ENCODE results near the gene SLC34A1. TPM values are rescaled to one million over a fixed set of nuclear protein-coding genes. Genes with fewer than 3 reads are reported as not detected.
"Not testable (repeated sequence)": the region's sequence is repeated elsewhere in the genome, so short reads cannot be mapped to it uniquely, and the experiment has no call there.

SLC34A1 gene, protein sequence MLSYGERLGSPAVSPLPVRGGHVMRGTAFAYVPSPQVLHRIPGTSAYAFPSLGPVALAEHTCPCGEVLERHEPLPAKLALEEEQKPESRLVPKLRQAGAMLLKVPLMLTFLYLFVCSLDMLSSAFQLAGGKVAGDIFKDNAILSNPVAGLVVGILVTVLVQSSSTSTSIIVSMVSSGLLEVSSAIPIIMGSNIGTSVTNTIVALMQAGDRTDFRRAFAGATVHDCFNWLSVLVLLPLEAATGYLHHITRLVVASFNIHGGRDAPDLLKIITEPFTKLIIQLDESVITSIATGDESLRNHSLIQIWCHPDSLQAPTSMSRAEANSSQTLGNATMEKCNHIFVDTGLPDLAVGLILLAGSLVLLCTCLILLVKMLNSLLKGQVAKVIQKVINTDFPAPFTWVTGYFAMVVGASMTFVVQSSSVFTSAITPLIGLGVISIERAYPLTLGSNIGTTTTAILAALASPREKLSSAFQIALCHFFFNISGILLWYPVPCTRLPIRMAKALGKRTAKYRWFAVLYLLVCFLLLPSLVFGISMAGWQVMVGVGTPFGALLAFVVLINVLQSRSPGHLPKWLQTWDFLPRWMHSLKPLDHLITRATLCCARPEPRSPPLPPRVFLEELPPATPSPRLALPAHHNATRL
- total RNA-seq: under 1 TPM; 0.07 to 0.19 TPM

DNA sequence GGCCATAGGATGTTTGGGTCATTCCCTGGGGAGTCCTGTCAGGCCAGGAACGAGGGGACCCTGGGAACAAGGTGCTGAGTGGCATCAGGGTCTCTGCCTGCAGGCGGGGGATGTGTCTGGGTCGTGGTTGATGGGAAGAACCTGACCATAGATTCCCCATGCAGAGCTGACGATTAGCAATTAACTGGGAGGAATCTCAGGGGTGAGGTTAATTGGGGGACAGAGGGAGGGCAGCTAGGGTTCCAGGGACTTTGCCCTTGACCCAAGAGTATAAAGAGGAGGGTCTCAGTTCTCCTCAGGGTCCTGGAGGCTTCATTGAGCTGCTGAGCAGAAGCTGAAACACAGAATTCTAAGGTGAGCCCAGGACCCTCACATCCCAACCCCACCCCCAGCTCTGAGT lies at the start of gene SLC34A1:
Gene SLC34A1 (plus strand): TSS at position 301 of the 400 bp plus-strand sequence. CDS start 1,308 bp downstream, outside the sequence.
- H3K27ac Mint-ChIP-seq: peak within 1 kb of the TSS; percentile 51 to 55

GRCh38 chr5:177334781-177335700 lies 49.2 kb upstream of the SLC34A1 start:
- Mint-ChIP-seq H3K9me3 (no peaks in the 10 kb centered on the region), H3K36me3 (peaks cover 18 to 20% of the 10 kb centered on the region in 2 donors), H3K27ac (peak overlapping the region in 1 of 2 donors; percentile 65)
- ATAC-seq (no peak), DNase-seq (ENCODE audit: low spot score in 2 of 2) (no peak)

More for the DNA sequence above, at the start of gene SLC34A1:
- no peaks in the 10 kb centered on the region for H3K36me3 Mint-ChIP-seq
- DNase-seq (ENCODE audit: low spot score in 2 of 2) (no peak), ATAC-seq (no peak)
- H3K9me3 Mint-ChIP-seq: no peaks in the 10 kb centered on the region

- DNase-seq (ENCODE audit: low spot score in 2 of 2) (no peak), ATAC-seq (no peak)
- Mint-ChIP-seq H3K9me3 (no peaks in the 10 kb centered on the region), H3K27ac (peak overlapping the region; percentile 19 to 65), H3K36me3 (peaks cover 18 to 24% of the 10 kb centered on the region in 2 donors)
These were observed 48.6 kb upstream of the SLC34A1 start for GRCh38 chr5:177335701-177336065.

DNA sequence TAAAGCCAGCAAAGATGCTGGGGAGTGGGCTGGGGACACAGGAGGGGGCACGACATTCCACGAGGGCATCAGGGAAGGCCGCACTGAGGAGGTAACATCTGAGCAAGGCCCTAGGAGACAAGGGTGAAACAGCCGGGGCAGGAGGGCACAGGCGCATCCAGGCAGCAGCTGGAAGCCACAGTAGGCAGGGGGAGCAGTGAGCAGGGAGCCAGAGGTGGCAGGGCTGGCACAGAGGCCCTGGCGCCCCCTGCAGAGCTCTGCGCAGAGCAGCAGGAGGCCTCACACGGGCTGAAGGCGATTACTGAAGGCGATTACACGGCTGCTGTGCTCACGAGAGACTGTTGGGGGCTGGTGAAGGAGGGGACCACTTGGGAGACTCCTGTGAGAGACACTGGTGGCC lies 48.1 kb upstream of the SLC34A1 start:
- H3K27ac Mint-ChIP-seq: peak overlapping the region; percentile 25 to 60
- peak in 1 of 2 donors; percentile 48 for DNase-seq (ENCODE audit: low spot score in 2 of 2)
- no peaks in the 10 kb centered on the region for H3K9me3 Mint-ChIP-seq
- ATAC-seq: peak; percentile 59 to 83
- H3K36me3 Mint-ChIP-seq: peaks cover 18 to 24% of the 10 kb centered on the region in 2 donors

GRCh38 chr5:177336603-177337494 lies 47.4 kb upstream of the SLC34A1 start:
- H3K9me3 Mint-ChIP-seq: no peaks in the 10 kb centered on the region
- H3K27ac Mint-ChIP-seq: peak overlapping the region; percentile 25 to 60
- ATAC-seq: no peak
- peaks cover 22 to 32% of the 10 kb centered on the region in 2 donors for H3K36me3 Mint-ChIP-seq
- no peak for DNase-seq (ENCODE audit: low spot score in 2 of 2)

DNA sequence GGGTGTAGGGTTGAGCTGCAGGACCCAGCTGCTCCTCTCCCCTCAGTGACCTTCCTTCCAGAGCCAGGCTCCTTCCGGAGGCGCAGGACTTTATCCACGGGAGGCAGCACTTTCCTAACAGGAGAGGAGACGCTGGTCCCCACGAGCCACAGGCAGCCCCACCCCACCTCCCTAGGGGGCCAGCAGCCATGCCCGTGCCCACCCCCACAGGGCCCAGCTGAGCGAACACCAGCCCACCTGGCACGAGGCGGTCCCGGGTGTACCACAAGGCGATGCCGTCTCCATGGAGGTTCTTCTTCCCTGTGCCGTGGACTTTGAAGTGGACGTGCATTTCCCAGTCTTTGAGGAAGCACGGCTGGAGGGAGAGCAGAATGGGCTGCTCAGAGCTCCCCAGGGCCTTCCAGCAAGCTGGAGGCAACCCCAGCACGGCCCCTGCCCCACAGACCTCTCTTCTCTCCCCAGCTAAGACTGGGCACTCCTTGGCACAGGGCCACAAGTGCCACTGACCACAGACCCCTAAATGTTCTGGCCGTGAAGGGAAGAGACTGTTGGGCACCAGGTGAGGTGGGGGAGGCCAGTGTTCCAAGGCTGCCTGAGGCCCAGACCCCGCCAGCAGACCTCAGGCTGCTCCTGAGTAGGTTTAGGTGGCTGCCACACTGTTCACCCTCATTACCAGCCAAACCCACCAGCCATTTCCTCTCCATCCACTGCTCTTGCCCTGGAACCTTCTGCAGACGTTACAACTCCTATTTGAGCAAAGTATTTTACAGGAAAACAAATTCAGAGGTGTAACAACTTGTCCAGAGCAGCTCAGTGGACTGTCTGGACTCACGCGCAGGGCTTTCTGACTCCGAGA lies 45.8 kb upstream of the SLC34A1 start:
- DNase-seq (ENCODE audit: low spot score in 2 of 2) (no peak), ATAC-seq (no peak)
- Mint-ChIP-seq H3K36me3 (peaks cover 22 to 32% of the 10 kb centered on the region in 2 donors), H3K27ac (peak overlapping the region; percentile 22 to 53), H3K9me3 (no peaks in the 10 kb centered on the region)

GRCh38 chr5:177339107-177339638 lies 45.1 kb upstream of the SLC34A1 start:
- Mint-ChIP-seq H3K36me3 (peaks cover 18 to 32% of the 10 kb centered on the region in 2 donors), H3K9me3 (no peaks in the 10 kb centered on the region), H3K27ac (peak overlapping the region; percentile 22 to 70)
- DNase-seq (ENCODE audit: low spot score in 2 of 2) (no peak), ATAC-seq (no peak)

DNA sequence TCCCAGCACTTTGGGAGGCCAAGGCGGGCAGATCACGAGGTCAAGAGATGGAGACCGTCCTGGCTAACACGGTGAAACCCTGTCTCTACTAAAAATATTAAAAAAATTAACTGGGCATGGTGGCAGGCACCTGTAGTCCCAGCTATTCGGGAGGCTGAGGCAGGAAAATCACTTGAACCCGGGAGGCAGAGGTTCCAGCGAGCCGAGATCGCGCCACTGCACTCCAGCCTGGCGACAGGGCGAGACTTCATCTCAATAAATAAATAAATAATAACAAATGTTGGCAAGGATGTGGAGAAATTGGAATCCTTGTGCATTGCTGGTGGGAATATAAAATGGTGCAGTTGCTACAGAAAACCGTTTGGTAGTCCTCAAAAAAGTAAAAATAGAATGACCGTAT lies 41.2 kb upstream of the SLC34A1 start:
- peaks cover 12 to 21% of the 10 kb centered on the region in 2 donors for H3K36me3 Mint-ChIP-seq
- not testable (repeated sequence) for DNase-seq (ENCODE audit: low spot score in 2 of 2); ATAC-seq; H3K9me3 Mint-ChIP-seq; H3K27ac Mint-ChIP-seq

GRCh38 chr5:177343777-177344176 lies 40.5 kb upstream of the SLC34A1 start:
- Mint-ChIP-seq H3K27ac (no peak overlapping the region), H3K36me3 (peaks cover 12 to 21% of the 10 kb centered on the region in 2 donors), H3K9me3 (no peaks in the 10 kb centered on the region)
- DNase-seq (ENCODE audit: low spot score in 2 of 2) (no peak), ATAC-seq (no peak)

DNA sequence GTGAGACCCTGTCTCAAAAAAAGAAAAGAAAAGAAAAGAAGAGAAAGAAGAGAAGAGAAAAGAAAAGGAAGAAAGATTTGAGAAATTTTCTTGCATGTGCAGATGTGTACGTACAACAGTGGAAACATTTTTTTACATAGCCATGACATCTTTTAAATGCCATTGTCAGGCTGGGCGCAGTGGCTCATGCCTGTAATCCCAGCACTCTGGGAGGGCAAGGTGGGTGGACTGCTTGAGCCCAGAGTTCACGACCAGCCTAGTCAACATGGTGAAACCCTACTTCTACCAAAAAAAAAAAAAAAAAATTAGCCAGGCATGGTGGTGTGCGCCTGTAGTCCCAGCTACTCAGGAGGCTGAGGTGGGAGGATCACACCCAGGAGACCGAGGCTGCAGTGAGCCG lies 39.3 kb upstream of the SLC34A1 start:
- Mint-ChIP-seq H3K9me3 (no peaks in the 10 kb centered on the region), H3K36me3 (peaks cover 17 to 22% of the 10 kb centered on the region in 2 donors), H3K27ac (no peak overlapping the region)
- ATAC-seq (no peak), DNase-seq (ENCODE audit: low spot score in 2 of 2) (no peak)

GRCh38 chr5:177346820-177347219 lies 37.4 kb upstream of the SLC34A1 start:
- Mint-ChIP-seq H3K9me3 (no peaks in the 10 kb centered on the region), H3K36me3 (peaks cover 18 to 25% of the 10 kb centered on the region in 2 donors), H3K27ac (peak overlapping the region in 1 of 2 donors; percentile 36)
- ATAC-seq: no peak
- no peak for DNase-seq (ENCODE audit: low spot score in 2 of 2)

DNA sequence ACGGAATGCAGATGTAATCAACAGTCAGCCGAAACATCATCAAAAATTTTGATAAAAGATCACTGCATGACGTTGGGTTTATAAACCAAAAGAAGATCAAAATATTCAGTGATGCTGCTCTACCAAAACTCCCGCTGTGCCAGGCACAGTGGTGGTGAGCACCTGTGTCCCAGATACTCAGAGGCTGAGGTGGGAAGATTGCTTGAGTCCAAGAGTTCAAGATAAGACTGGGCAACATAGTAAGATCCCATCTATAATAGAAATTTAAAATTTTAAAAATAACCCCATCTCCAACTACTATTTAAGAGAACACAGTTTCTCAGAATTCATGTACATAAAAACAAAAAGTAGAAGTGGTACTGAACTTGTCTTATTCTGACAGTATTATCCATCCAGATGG lies 36.5 kb upstream of the SLC34A1 start:
- ATAC-seq: no peak
- H3K27ac Mint-ChIP-seq: peak overlapping the region in 1 of 2 donors; percentile 60
- H3K36me3 Mint-ChIP-seq: peaks cover 17 to 28% of the 10 kb centered on the region in 2 donors
- no peak for DNase-seq (ENCODE audit: low spot score in 2 of 2)
- no peaks in the 10 kb centered on the region for H3K9me3 Mint-ChIP-seq

DNA sequence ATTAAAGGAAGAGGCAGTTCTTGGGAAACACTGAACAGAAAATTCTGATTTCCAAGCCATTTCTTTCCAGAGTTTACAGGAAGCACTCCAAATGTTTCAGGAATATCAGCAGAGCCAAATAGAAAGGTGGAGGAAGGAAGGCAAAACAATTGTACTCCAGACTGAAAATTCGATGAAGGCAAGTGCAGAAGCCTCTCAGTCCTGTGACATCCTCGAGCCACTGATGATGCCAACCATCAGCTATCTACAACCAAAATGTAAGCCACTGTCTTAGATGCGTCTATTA lies 34.9 kb upstream of the SLC34A1 start:
- DNase-seq (ENCODE audit: low spot score in 2 of 2): no peak
- peak overlapping the region in 1 of 2 donors; percentile 96 for H3K27ac Mint-ChIP-seq
- ATAC-seq: no peak
- peaks cover 0 to 2% of the 10 kb centered on the region in 2 donors for H3K9me3 Mint-ChIP-seq
- H3K36me3 Mint-ChIP-seq: peaks cover 20 to 28% of the 10 kb centered on the region in 2 donors

DNA sequence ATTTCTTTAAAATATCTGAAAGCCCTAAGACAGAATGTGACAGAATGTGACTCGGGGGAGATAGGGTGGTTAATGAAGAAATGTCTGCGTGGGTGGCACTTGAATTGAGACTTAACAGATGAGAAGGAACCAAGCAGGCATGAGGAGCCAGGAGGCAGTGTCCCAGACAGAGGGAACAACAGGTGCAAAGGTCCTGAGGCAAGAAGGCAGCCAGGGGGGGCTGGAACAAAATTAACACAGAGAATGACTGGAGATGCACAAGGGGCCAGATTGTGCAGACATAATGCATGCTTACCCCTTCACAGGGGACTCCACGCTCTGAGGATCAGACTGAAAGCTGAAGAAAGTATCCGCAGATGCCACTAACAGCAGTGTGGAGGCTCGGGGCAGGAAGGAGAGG lies 34.5 kb upstream of the SLC34A1 start:
- DNase-seq (ENCODE audit: low spot score in 2 of 2): no peak
- no peak for ATAC-seq
- peaks cover 0 to 7% of the 10 kb centered on the region in 2 donors for H3K9me3 Mint-ChIP-seq
- H3K36me3 Mint-ChIP-seq: peaks cover 25 to 28% of the 10 kb centered on the region in 2 donors
- peak overlapping the region; percentile 56 to 96 for H3K27ac Mint-ChIP-seq

Data from activated naive CD4-positive, alpha-beta T cell treated with anti-CD3 and anti-CD28 coated beads, Interleukin-2, amount 50 U/mL, for 72 hours (primary cell).